AG09309 (cell line): ENCODE results near the gene NHS.

ENCODE experiments used
- DNase-seq: peaks from one replicate; pipeline ENCODE4 v3.0.0-alpha.2; 2010; ENCODE audit warnings: low read depth
- H3K4me3 ChIP-seq: 2 replicates; pipeline ENCODE4 v1.5.1; 2011; ENCODE audit warnings: mild to moderate bottlenecking, low read depth, low read length, moderate library complexity; ENCODE audit not compliant: control insufficient read depth
- CTCF ChIP-seq: IDR thresholded peaks from 2 replicates; pipeline ENCODE4 v1.5.1; 2011; ENCODE audit warnings: mild to moderate bottlenecking, low read depth, low read length, inconsistent platforms; ENCODE audit not compliant: insufficient read depth, control insufficient read depth; ENCODE audit errors: missing control alignments

The NHS gene

GRCh38 chrX:17550011-17550410 is 175.0 kb downstream of the NHS start:
- no peak for DNase-seq
- TF ChIP-seq CTCF: no peak
- no peak overlapping the region for H3K4me3 ChIP-seq

- no peak for TF ChIP-seq CTCF
- H3K4me3 ChIP-seq: no peak overlapping the region
- DNase-seq: no peak
Observed at GRCh38 chrX:17552044-17552650, 177.1 kb downstream of the NHS start.

GRCh38 chrX:17553469-17553868 is 178.5 kb downstream of the NHS start:
- no peak for TF ChIP-seq CTCF
- DNase-seq: no peak
- no peak overlapping the region for H3K4me3 ChIP-seq

GRCh38 chrX:17553961-17554482 is 179.0 kb downstream of the NHS start:
- TF ChIP-seq CTCF: no peak
- no peak overlapping the region for H3K4me3 ChIP-seq
- no peak for DNase-seq

GRCh38 chrX:17554914-17555313 is 179.9 kb downstream of the NHS start:
- H3K4me3 ChIP-seq: no peak overlapping the region
- no peak for DNase-seq
- no peak for TF ChIP-seq CTCF

- no peak overlapping the region for H3K4me3 ChIP-seq
- DNase-seq: no peak
- no peak for TF ChIP-seq CTCF
Observed at GRCh38 chrX:17555846-17556245, 180.8 kb downstream of the NHS start.

- peak; percentile 68 for DNase-seq
- no peak for TF ChIP-seq CTCF
- H3K4me3 ChIP-seq: no peak overlapping the region
Observed at GRCh38 chrX:17559728-17560379, 184.9 kb downstream of the NHS start.
